ENCODE data around the gene EID3.
A peak's percentile ranks its signal among the peaks of the same experiment; 100 is the strongest.
"Not testable (repeated sequence)": the region's sequence is repeated elsewhere in the genome, so short reads cannot be mapped to it uniquely, and the experiment has no call there.

Gene EID3

GRCh38 chr12:104288635-104289274, 14.8 kb upstream of the EID3 start:
- DNase-seq (ENCODE audit: low read depth in 2 of 3, low spot score in 1 of 3): peak; percentile 71 to 83 (median 80)

GRCh38 chr12:104290320-104290719, 13.2 kb upstream of the EID3 start:
- DNase-seq (ENCODE audit: low read depth in 2 of 3, low spot score in 1 of 3): no peak

- no peak for DNase-seq (ENCODE audit: low read depth in 2 of 3, low spot score in 1 of 3)
Observed at GRCh38 chr12:104290855-104291254, 12.7 kb upstream of the EID3 start.

GRCh38 chr12:104291867-104292524, 11.5 kb upstream of the EID3 start:
- no peak for DNase-seq (ENCODE audit: low read depth in 2 of 3, low spot score in 1 of 3)

- DNase-seq (ENCODE audit: low read depth in 2 of 3, low spot score in 1 of 3): no peak
Observed at GRCh38 chr12:104292872-104293794, 10.4 kb upstream of the EID3 start.

GRCh38 chr12:104294158-104294859, 9.2 kb upstream of the EID3 start:
- DNase-seq (ENCODE audit: low read depth in 2 of 3, low spot score in 1 of 3): not testable (repeated sequence)

- DNase-seq (ENCODE audit: low read depth in 2 of 3, low spot score in 1 of 3): no peak
Observed at GRCh38 chr12:104294927-104295668, 8.4 kb upstream of the EID3 start.

GRCh38 chr12:104295954-104296353, 7.6 kb upstream of the EID3 start:
- DNase-seq (ENCODE audit: low read depth in 2 of 3, low spot score in 1 of 3): no peak

GRCh38 chr12:104296718-104297117, 6.8 kb upstream of the EID3 start:
- no peak for DNase-seq (ENCODE audit: low read depth in 2 of 3, low spot score in 1 of 3)

GRCh38 chr12:104297477-104298113, 5.9 kb upstream of the EID3 start:
- no peak for DNase-seq (ENCODE audit: low read depth in 2 of 3, low spot score in 1 of 3)

GRCh38 chr12:104299842-104300481, 3.6 kb upstream of the EID3 start:
- DNase-seq (ENCODE audit: low read depth in 2 of 3, low spot score in 1 of 3): no peak

- DNase-seq (ENCODE audit: low read depth in 2 of 3, low spot score in 1 of 3): no peak
Observed at GRCh38 chr12:104304261-104305009, 896 bp downstream of the EID3 start.

GRCh38 chr12:104305349-104305748, 1.8 kb downstream of the EID3 start:
- no peak for DNase-seq (ENCODE audit: low read depth in 2 of 3, low spot score in 1 of 3)

- no peak for DNase-seq (ENCODE audit: low read depth in 2 of 3, low spot score in 1 of 3)
Observed at GRCh38 chr12:104306376-104306775, 2.8 kb downstream of the EID3 start.

GRCh38 chr12:104306943-104307654, 3.6 kb downstream of the EID3 start:
- DNase-seq (ENCODE audit: low read depth in 2 of 3, low spot score in 1 of 3): no peak

- DNase-seq (ENCODE audit: low read depth in 2 of 3, low spot score in 1 of 3): no peak
Observed at GRCh38 chr12:104307655-104308000, 4.1 kb downstream of the EID3 start.

- DNase-seq (ENCODE audit: low read depth in 2 of 3, low spot score in 1 of 3): no peak
Observed at GRCh38 chr12:104309446-104309993, 6.0 kb downstream of the EID3 start.

Measured in stimulated activated CD4-positive, alpha-beta T cell treated with anti-CD3 and anti-CD28 coated beads, Interleukin-12 subunit alpha, Interleukin-12 subunit beta, amount 100 ng/mL, for 48 hours (primary cell).